Brain microvascular endothelial cell (primary cell): Measurements from ENCODE around the gene TLE3.

Source experiments
- DNase-seq: peaks from one replicate; pipeline ENCODE4 v3.0.0-alpha.2; 2020
- H3K27ac ChIP-seq: fragments of 250-450 bp; sonication (Bioruptor Pico); 2 replicates; pipeline ENCODE4 v1.5.1; 2020; ENCODE audit warnings: mild to moderate bottlenecking, moderate library complexity
- H3K27me3 ChIP-seq: fragments of 250-450 bp; sonication (Bioruptor Pico); replicated peaks from 2 replicates; pipeline ENCODE4 v1.5.1; 2020; ENCODE audit warnings: mild to moderate bottlenecking
- H3K36me3 ChIP-seq: fragments of 250-450 bp; sonication (Bioruptor Pico); replicated peaks from 2 replicates; pipeline ENCODE4 v1.5.1; 2020; ENCODE audit warnings: mild to moderate bottlenecking
- H3K4me3 ChIP-seq: 2 replicates; pipeline ENCODE4 v1.5.1; 2011; ENCODE audit warnings: low read depth, mild to moderate bottlenecking, control low read depth, low read length, moderate library complexity
- in situ Hi-C: cut with HindIII; loops from 2 replicates; pipeline ENCODE4 v1.10.0; 2017; ENCODE audit warnings: low sequenced_read_pairs, low pct_ligation_motif_present
- TF ChIP-seq, protein P1 (sequence below): IDR thresholded peaks from 2 replicates; pipeline ENCODE4 v1.5.1; 2011; ENCODE audit warnings: low read depth, mild to moderate bottlenecking, moderate library complexity, low read length, control low read depth, inconsistent platforms; ENCODE audit errors: missing control alignments

TLE3 gene

GRCh38 chr15:70017025-70017424, 80.7 kb downstream of the TLE3 start:
- Histone ChIP-seq H3K27ac (no peak overlapping the region), H3K4me3 (no peak overlapping the region), H3K27me3 (peaks cover 7% of the 10 kb centered on the region), H3K36me3 (no peaks in the 10 kb centered on the region)
- in situ Hi-C loops = no loop called here
- no peak for DNase-seq
- TF ChIP-seq, protein P1, sequence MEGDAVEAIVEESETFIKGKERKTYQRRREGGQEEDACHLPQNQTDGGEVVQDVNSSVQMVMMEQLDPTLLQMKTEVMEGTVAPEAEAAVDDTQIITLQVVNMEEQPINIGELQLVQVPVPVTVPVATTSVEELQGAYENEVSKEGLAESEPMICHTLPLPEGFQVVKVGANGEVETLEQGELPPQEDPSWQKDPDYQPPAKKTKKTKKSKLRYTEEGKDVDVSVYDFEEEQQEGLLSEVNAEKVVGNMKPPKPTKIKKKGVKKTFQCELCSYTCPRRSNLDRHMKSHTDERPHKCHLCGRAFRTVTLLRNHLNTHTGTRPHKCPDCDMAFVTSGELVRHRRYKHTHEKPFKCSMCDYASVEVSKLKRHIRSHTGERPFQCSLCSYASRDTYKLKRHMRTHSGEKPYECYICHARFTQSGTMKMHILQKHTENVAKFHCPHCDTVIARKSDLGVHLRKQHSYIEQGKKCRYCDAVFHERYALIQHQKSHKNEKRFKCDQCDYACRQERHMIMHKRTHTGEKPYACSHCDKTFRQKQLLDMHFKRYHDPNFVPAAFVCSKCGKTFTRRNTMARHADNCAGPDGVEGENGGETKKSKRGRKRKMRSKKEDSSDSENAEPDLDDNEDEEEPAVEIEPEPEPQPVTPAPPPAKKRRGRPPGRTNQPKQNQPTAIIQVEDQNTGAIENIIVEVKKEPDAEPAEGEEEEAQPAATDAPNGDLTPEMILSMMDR = no peak

GRCh38 chr15:70016511-70016994, 81.2 kb downstream of the TLE3 start:
- TF ChIP-seq, protein P1 = no peak
- H3K27ac ChIP-seq = no peak overlapping the region
- peaks cover 11% of the 10 kb centered on the region for H3K27me3 ChIP-seq
- in situ Hi-C loops = no loop called here
- DNase-seq = no peak
- H3K4me3 ChIP-seq = no peak overlapping the region
- no peaks in the 10 kb centered on the region for H3K36me3 ChIP-seq

DNA sequence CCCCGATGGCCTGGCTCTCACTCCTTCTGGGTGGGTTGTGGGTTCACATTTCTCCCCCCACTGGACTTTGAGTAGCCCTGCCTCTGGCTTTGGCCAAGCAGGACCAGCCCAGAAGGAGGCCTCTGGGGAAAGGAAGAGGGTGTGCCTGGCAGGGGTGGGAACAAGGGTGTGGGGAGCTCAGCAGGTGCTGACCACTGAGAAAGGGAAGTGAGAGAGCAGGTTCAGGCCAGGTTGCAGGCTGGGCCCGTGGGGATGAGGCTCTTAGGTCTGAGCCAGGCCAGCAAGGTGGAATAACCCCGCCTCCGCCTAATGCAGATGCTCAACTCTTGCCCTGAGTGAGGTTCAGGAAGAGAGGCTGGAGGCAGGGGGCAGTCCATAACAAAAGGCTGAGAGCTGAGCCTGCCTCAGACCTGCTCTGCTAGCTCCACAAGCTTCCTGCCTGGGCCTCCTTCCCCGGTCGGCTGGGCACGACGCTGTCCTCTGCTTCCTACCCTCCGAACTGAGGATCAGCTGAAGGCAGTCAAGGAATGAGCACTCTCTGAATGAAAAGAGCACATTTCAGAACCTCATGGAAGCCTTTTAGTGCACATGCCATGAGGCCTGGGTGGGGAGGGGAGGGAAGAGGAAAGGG, 82.7 kb downstream of the TLE3 start:
- Histone ChIP-seq H3K4me3 (no peak overlapping the region), H3K36me3 (no peaks in the 10 kb centered on the region), H3K27ac (no peak overlapping the region), H3K27me3 (peaks cover 11% of the 10 kb centered on the region)
- TF ChIP-seq, protein P1 = no peak
- in situ Hi-C loops = no loop called here
- DNase-seq = no peak

GRCh38 chr15:70014331-70014730, 83.4 kb downstream of the TLE3 start:
- in situ Hi-C loops = no loop called here
- H3K36me3 ChIP-seq = no peaks in the 10 kb centered on the region
- no peak for DNase-seq
- no peak overlapping the region for H3K4me3 ChIP-seq
- peaks cover 11% of the 10 kb centered on the region for H3K27me3 ChIP-seq
- H3K27ac ChIP-seq = no peak overlapping the region
- TF ChIP-seq, protein P1 = no peak

DNA sequence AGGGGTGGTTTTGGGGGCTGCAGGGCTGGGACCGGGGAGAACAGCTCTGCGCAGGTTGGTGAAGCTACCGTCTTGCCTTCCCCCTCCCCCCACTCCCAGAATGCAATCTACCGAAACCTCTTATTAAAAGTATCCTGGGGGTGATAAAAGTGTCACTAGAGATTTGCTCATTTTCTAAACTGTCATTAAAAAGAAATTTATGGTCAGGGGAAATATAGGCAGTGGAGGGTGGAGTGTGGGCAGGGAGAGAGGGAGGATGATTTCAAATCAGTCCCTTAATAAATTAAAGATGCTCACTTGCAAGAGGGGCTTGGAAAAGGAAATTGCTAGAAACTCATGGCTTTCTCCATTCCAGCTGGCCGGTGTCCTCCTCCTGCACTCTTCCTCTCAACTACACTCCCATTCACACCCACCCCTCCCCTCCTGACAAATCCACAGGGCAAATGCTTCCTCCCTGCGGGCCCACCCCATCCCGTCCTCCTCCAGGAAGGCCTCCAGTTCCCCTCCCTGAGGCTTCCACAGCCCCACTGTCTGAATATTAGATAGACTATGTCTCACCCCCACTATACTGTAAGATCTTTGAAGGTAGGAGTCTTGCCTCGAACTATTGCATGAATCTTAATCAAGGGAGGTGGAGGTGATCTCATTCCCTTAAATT, 83.9 kb downstream of the TLE3 start:
- TF ChIP-seq, protein P1 = no peak
- H3K36me3 ChIP-seq = no peaks in the 10 kb centered on the region
- in situ Hi-C loops = no loop called here
- H3K27ac ChIP-seq = no peak overlapping the region
- DNase-seq = no peak
- H3K27me3 ChIP-seq = peaks cover 11% of the 10 kb centered on the region
- H3K4me3 ChIP-seq = no peak overlapping the region

DNA sequence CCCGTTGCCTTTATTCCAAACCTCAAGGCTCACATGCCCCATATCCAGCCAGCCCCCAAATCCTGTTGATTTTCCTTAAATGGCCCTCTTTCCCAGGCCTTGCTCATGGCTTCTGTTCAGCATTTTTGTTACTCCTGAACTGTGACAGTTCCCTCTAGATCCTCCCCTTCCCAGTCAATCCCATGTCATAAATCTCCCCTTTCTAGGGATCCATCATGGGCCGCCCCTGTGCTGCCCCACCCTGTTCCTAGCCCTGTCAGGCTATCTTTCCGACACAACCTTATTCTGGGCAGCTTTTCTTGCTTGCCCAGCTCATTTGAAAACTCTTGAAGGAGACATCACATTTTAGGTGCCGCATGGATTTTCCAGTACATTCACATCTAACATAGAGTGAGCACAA, 84.8 kb downstream of the TLE3 start:
- no peak overlapping the region for H3K27ac ChIP-seq
- H3K36me3 ChIP-seq = no peaks in the 10 kb centered on the region
- no peak overlapping the region for H3K4me3 ChIP-seq
- DNase-seq = no peak
- TF ChIP-seq, protein P1 = no peak
- in situ Hi-C loops = no loop called here
- H3K27me3 ChIP-seq = peaks cover 11% of the 10 kb centered on the region
